GM19193 (cell line): ENCODE measurements around the gene PRR19.

ENCODE experiments used
- POLR2A ChIP-seq: IDR thresholded peaks from 4 replicates; pipeline ENCODE4 v1.6.1; 2011; ENCODE audit not compliant: insufficient read depth, insufficient read length; ENCODE audit errors: extremely low read depth

PRR19 gene

DNA sequence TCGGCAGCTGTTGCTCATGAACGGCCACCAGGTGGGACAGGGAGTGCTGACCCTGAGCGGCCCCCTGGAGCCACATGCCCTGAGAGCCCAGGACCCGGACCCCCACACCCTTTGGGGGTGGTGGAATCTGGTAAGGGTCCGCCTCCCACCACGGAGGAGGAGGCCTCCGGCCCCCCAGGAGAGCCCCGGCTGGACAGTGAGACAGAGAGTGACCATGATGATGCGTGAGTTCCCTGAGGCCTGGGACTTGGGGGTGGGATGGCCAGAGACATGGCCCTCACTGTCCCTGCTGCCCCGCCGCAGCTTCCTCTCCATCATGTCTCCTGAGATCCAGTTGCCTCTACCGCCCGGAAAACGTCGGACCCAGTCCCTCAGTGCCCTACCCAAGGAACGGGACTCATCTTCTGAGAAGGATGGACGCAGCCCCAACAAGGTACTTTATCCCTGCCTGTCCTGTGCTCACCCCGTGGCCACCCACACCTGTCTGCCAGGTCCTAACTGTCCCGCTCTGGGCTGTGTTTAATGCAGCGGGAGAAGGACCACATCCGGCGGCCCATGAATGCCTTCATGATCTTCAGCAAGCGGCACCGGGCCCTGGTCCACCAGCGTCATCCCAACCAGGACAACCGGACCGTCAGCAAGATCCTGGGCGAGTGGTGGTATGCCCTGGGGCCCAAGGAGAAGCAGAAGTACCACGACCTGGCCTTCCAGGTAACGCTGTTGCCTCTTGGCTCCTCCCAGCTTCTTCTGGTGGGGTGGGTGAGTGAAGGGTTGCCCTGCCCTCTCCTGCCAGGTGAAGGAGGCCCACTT, 14.7 kb upstream of the PRR19 start:
- no peak for TF ChIP-seq POLR2A

DNA sequence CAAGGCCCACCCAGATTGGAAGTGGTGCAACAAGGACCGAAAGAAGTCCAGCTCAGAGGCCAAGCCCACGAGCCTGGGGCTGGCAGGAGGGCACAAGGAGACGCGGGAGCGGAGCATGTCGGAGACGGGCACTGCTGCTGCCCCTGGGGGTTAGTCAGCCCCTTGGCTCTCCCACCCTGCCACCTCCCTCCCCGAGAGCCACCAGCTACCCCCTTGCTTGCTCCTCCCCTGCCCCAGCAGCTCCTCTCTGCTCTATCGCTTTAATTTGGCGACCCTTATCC, 14.2 kb upstream of the PRR19 start:
- TF ChIP-seq POLR2A: no peak

DNA sequence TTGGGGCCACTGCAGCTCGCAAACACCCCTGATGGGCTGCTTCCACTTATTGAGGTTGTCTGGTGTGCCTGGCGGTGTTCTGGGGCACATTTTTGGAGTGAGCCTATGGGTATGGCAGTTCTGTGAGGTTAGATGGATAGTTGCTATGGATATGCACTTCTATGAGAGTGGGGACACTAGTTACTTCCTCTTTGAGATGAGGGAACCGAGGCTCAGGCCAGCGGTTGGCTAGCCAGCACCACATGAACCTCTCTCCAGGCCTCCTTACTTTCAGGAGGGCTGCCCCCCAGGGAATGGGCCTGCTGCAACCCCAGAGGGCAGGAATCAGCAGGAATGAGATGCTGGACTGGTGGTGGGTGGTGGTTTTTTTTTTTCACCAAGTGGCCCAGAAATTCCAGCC, 13.5 kb upstream of the PRR19 start:
- TF ChIP-seq POLR2A: no peak

DNA sequence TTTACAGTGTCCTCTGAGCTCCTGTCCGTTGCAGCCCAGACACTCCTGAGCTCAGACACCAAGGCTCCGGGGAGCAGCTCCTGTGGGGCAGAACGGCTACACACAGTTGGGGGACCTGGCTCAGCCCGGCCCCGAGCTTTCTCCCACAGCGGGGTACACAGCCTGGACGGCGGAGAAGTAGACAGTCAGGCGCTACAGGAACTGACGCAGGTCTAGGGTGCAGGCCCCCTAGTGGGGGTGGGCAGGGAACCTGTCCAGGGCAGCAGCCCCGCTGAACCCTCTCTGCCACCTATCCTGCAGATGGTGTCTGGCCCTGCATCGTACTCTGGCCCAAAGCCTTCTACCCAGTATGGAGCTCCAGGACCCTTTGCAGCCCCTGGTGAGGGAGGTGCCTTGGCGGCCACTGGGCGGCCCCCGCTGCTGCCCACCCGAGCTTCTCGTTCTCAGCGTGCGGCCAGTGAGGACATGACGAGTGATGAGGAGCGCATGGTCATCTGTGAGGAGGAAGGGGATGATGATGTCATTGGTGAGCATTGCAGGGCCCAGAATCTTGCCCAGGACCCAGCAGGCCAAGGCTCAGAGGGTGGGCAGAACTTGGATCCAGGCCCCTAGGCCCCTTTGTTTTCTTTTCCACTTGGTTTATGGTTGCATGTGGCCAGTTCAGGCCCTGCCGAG, 12.9 kb upstream of the PRR19 start:
- TF ChIP-seq POLR2A: no peak

DNA sequence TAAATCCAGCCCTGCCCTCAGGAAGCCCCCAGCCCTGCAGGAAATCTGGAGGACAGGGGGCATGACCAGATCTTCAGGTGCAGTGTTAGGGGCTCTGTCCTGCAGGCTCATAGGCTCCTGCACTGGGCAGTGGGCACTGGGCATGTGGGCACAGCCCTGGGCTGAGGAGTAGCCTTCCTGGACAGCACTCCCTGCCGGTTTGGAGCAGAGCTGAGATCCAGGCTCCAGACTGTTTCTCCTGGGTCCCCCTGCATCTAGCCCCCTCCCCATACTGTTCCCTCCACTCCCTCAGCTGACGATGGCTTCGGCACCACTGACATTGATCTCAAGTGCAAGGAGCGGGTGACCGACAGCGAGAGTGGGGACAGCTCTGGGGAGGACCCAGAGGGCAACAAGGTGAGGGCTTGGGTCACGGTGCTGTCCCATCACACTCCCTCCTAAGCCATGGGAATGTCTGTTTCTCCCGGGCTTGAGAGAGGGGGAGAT, 12.3 kb upstream of the PRR19 start:
- TF ChIP-seq POLR2A: no peak

DNA sequence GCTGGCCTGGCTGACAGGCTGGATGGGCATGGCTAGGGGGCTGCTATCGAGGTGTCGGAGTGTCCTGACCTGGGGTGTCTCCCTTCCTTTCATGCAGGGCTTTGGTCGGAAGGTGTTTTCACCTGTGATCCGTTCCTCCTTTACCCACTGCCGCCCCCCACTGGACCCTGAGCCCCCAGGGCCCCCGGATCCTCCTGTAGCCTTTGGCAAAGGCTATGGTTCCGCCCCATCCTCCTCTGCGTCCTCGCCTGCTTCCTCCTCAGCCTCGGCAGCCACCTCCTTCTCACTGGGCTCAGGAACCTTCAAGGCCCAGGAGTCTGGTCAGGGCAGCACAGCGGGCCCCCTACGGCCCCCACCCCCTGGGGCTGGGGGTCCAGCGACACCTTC, 11.8 kb upstream of the PRR19 start:
- TF ChIP-seq POLR2A: no peak

DNA sequence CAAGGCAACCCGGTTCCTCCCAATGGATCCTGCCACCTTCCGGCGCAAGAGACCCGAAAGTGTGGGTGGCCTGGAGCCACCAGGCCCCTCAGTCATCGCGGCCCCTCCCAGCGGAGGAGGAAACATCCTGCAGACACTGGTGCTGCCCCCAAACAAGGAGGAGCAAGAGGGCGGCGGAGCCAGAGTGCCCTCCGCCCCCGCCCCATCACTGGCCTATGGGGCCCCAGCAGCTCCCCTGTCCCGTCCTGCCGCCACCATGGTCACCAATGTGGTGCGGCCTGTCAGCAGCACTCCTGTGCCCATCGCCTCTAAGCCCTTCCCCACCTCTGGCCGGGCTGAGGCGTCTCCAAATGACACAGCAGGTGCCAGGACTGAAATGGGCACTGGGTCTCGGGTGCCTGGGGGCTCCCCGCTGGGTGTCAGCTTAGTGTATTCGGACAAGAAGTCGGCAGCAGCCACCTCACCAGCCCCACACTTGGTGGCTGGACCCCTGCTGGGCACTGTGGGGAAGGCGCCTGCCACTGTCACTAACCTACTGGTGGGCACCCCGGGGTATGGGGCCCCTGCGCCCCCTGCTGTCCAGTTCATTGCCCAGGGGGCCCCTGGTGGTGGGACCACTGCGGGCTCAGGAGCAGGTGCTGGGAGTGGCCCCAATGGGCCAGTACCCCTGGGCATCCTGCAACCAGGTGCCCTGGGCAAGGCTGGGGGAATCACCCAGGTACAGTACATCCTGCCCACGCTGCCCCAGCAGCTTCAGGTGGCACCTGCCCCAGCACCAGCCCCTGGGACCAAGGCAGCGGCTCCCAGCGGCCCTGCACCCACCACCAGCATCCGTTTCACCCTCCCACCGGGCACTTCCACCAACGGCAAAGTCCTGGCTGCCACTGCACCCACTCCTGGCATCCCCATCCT, 11.2 kb upstream of the PRR19 start:
- no peak for TF ChIP-seq POLR2A

DNA sequence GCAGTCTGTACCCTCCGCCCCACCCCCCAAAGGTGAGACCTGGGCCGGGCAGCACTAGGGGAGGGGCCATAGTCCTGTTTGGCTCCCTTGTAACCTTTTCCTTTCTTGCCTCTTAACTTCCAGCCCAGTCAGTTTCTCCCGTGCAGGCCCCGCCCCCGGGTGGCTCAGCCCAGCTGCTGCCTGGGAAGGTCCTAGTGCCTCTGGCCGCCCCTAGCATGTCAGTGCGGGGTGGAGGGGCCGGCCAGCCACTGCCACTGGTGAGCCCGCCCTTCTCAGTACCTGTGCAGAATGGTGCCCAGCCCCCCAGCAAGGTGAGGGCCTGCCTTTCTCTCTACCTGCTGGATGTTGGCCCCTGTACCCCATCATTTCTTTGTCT, 10.5 kb upstream of the PRR19 start:
- TF ChIP-seq POLR2A: no peak

DNA sequence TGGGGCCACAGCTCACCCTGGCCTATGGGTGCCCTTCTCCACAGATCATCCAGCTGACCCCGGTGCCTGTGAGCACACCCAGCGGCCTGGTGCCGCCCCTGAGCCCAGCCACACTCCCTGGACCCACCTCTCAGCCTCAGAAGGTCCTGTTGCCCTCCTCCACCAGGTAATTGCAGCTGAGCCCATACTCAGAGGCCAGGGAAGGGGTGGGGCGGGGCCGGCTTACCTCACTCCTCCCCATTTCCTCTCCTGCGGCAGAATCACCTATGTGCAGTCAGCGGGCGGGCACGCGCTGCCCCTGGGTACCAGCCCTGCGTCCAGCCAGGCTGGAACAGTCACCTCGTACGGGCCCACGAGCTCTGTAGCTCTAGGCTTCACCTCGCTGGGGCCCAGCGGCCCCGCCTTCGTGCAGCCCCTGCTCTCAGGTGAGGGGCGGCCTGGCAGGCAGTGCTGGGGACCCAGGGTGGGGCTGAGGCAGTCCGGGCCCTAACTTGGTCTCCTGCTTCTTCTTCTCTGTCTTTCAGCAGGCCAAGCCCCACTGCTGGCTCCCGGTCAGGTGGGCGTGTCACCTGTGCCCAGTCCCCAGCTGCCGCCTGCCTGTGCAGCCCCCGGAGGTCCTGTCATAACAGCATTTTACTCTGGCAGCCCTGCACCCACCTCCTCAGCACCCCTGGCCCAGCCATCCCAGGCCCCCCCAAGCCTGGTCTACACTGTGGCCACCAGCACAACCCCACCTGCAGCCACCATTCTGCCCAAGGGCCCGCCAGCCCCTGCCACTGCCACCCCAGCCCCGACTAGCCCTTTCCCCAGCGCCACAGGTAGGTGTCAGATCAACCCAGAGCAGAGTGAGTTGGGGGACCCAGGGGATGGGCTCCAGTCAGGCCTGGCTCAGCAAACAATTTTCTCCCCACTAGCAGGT, 9.6 kb upstream of the PRR19 start:
- no peak for TF ChIP-seq POLR2A

DNA sequence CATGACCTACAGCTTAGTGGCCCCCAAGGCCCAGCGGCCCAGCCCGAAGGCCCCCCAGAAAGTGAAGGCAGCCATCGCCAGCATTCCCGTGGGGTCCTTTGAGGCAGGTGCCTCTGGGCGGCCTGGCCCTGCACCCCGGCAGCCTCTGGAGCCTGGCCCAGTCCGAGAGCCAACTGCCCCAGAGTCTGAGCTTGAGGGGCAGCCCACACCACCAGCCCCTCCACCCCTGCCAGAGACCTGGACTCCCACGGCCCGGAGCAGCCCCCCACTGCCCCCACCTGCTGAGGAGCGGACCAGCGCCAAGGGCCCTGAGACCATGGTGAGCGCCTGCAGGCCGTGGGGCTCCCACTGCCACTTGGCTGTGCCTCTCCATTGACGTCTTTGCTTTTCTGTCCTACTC, 9.0 kb upstream of the PRR19 start:
- no peak for TF ChIP-seq POLR2A

DNA sequence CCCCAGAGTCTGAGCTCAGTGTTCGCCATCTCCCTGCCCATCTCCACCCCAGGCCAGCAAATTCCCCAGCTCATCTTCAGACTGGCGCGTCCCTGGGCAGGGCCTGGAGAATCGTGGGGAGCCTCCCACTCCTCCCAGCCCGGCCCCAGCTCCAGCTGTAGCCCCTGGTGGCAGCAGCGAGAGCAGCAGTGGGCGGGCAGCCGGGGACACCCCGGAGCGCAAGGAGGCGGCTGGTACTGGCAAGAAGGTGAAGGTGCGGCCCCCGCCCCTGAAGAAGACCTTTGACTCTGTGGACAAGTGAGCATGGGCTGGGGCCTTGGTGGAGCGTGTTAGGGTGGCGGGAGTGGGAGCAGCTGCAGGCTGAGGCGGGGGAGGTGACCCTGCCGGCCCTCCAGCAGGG, 8.4 kb upstream of the PRR19 start:
- TF ChIP-seq POLR2A: no peak

DNA sequence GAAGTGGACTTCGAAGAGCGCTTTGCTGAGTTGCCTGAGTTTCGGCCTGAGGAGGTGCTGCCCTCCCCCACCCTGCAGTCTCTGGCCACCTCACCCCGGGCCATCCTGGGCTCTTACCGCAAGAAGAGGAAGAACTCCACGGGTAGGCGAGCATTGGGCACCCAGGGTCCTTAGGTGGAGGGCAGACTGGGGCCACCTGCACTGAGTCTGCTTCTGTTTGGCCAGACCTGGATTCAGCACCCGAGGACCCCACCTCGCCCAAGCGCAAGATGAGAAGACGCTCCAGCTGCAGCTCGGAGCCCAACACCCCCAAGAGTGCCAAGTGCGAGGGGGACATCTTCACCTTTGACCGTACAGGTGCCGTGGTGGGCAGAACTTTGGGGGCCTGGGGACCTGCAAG, 8.0 kb upstream of the PRR19 start:
- no peak for TF ChIP-seq POLR2A

DNA sequence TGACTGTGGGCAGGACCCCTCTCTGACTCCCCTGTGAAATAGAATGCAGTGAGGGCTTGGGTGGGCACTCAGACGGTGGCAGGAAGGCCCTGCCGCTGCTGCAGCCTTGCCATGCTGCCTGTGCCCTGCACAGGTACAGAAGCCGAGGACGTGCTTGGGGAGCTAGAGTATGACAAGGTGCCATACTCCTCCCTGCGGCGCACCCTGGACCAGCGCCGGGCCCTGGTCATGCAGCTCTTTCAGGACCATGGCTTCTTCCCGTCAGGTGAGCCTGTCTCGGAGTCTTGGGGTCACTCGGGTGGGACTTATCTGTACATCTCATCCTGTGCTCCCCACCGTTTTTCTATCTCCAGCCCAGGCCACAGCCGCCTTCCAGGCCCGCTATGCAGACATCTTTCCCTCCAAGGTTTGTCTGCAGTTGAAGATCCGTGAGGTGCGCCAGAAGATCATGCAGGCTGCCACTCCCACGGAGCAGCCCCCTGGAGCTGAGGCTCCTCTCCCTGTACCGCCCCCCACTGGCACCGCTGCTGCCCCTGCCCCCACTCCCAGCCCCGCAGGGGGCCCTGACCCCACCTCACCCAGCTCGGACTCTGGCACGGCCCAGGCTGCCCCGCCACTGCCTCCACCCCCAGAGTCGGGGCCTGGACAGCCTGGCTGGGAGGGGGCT, 7.3 kb upstream of the PRR19 start:
- TF ChIP-seq POLR2A: no peak

DNA sequence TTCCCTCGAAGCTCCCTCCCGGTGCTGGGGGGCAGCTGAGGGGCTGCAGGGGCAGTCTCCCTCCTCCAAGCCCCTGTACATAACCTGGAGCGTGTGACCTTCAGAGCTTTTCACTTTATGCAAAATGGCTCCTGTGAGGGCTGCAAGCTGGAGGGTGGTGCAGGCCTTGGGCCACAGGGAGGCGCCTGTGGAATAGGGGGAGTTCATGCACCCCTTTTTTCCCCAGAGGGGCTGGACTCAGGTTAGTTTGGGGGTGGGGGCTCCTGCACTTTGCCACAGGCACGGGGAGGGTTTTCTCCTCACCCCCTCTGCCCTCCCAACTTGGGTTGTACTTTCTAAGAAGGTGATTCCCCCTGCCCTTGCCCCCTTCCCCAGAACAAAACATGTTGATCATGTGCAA, 6.6 kb upstream of the PRR19 start:
- no peak for TF ChIP-seq POLR2A
